ENCODE results near the gene COL20A1. TPM values are rescaled to one million over a fixed set of nuclear protein-coding genes. Genes with fewer than 3 reads are reported as not detected.
"Not testable (repeated sequence)": the region's sequence is repeated elsewhere in the genome, so short reads cannot be mapped to it uniquely, and the experiment has no call there.

The COL20A1 gene
- total and polyA plus RNA-seq, 3 experiments from 2014 or later: 0.04 TPM; not detected in 2

DNA sequence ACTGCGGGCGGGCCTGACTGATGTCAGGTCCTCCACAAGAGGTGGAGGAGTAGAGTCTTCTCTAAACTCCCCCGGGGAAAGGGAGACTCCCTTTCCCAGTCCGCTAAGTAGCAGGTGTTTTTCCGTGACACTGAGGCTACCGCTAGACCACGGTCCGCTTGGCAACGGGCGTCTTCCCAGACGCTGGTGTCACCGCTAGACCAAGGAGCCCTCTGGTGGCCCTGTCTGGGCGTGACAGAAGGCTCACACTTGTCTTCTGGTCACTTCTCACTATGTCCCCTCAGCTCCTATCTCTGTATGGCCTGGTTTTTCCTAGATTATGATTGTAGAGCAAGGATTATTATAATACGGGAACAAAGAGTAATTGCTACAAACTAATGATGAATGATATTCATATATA lies 41.6 kb upstream of the COL20A1 start:
- Mint-ChIP-seq H3K27ac (peak overlapping the region in 1 of 8 donors; percentile 14), H3K4me1 (peaks cover 5 to 16% (median 9%) of the 10 kb centered on the region in 3 donors), H3K27me3 (peaks cover 35 to 63% of the 10 kb centered on the region in 2 donors)
- DNase-seq; CTCF ChIA-PET; POLR2A ChIA-PET; H3K36me3 ChIP-seq (ENCODE audit: insufficient read depth, low read length); H3K27ac ChIP-seq (ENCODE audit: low read depth, low read length); H3K36me3 Mint-ChIP-seq; H3K4me3 Mint-ChIP-seq; H3K4me3 ChIP-seq (ENCODE audit: low read length); H3K9me3 ChIP-seq (ENCODE audit: low read length); H3K4me1 ChIP-seq (ENCODE audit: insufficient read depth, low read length); H3K9me3 Mint-ChIP-seq: not testable (repeated sequence)
- H3K27me3 ChIP-seq (ENCODE audit: insufficient read depth, low read length, poor library complexity, severe bottlenecking): peaks cover 28% of the 10 kb centered on the region

DNA sequence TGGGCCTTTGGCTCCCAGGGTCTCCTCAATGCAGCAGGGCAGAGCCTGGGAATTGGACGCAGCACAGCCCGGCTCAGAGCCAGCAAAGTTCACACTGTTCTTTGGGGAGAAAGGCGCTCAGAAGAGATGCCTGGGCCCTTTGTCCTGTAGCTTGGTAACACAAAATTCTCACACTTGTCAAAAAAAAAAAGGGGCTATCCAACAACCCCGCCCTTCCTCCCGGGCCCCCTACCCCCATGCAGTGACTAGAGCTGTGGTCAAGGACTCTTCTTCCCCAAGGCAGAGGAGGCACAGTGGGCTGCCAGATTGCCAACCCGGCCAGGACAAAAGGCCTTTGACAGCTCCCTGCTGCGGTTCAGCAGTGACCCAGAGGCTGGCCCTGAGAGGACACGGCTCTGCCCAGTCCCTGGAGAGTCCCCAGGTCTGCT lies 40.7 kb upstream of the COL20A1 start:
- H3K27me3 ChIP-seq (ENCODE audit: insufficient read depth, low read length, poor library complexity, severe bottlenecking): peaks cover 28% of the 10 kb centered on the region
- Mint-ChIP-seq H3K4me3 (no peak overlapping the region), H3K27ac (no peak overlapping the region), H3K27me3 (peaks cover 36 to 72% of the 10 kb centered on the region in 2 donors), H3K4me1 (peaks cover 5 to 12% (median 9%) of the 10 kb centered on the region in 3 donors), H3K9me3 (no peaks in the 10 kb centered on the region), H3K36me3 (peaks cover 0 to 3% (median 0%) of the 10 kb centered on the region in 3 donors)
- H3K4me1 ChIP-seq (ENCODE audit: insufficient read depth, low read length): no peaks in the 10 kb centered on the region
- H3K27ac ChIP-seq (ENCODE audit: low read depth, low read length): no peak overlapping the region
- no peak overlapping the region for H3K4me3 ChIP-seq (ENCODE audit: low read length)
- CTCF ChIA-PET: no interaction called here
- no peak for DNase-seq
- POLR2A ChIA-PET: no interaction called here
- no peaks in the 10 kb centered on the region for H3K9me3 ChIP-seq (ENCODE audit: low read length)
- no peaks in the 10 kb centered on the region for H3K36me3 ChIP-seq (ENCODE audit: insufficient read depth, low read length)

DNA sequence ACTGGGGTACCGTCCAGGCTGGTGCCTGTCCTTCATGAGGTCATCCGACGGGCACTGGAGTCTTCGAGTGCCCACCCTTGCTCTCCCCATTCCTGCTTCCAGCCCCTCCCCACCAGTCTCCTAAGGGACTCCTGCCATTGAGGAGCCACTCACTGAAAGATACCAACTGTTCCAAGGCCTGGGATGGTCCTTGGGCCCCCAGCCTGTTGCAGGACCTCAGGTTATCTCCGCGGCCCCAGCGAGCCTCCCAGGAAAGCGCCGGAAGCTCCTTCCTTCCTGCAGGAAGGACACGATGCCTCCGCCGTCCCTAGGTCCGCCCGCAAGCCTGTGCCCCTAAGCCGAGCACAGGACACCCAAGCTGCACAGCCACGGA lies 39.9 kb upstream of the COL20A1 start:
- Mint-ChIP-seq H3K36me3 (peaks cover 0 to 3% (median 0%) of the 10 kb centered on the region in 3 donors), H3K9me3 (no peaks in the 10 kb centered on the region), H3K4me3 (peak overlapping the region in 5 of 7 donors; percentile 28 to 58 (median 51)), H3K27ac (peak overlapping the region in 1 of 8 donors; percentile 59), H3K27me3 (peaks cover 38 to 77% of the 10 kb centered on the region in 2 donors), H3K4me1 (peaks cover 5 to 12% (median 9%) of the 10 kb centered on the region in 3 donors)
- H3K27ac ChIP-seq (ENCODE audit: low read depth, low read length): no peak overlapping the region
- no peaks in the 10 kb centered on the region for H3K36me3 ChIP-seq (ENCODE audit: insufficient read depth, low read length)
- no peaks in the 10 kb centered on the region for H3K4me1 ChIP-seq (ENCODE audit: insufficient read depth, low read length)
- CTCF ChIA-PET: no interaction called here
- no peak overlapping the region for H3K4me3 ChIP-seq (ENCODE audit: low read length)
- POLR2A ChIA-PET: no interaction called here
- DNase-seq: no peak
- H3K27me3 ChIP-seq (ENCODE audit: insufficient read depth, low read length, poor library complexity, severe bottlenecking): peaks cover 28% of the 10 kb centered on the region
- no peaks in the 10 kb centered on the region for H3K9me3 ChIP-seq (ENCODE audit: low read length)

DNA sequence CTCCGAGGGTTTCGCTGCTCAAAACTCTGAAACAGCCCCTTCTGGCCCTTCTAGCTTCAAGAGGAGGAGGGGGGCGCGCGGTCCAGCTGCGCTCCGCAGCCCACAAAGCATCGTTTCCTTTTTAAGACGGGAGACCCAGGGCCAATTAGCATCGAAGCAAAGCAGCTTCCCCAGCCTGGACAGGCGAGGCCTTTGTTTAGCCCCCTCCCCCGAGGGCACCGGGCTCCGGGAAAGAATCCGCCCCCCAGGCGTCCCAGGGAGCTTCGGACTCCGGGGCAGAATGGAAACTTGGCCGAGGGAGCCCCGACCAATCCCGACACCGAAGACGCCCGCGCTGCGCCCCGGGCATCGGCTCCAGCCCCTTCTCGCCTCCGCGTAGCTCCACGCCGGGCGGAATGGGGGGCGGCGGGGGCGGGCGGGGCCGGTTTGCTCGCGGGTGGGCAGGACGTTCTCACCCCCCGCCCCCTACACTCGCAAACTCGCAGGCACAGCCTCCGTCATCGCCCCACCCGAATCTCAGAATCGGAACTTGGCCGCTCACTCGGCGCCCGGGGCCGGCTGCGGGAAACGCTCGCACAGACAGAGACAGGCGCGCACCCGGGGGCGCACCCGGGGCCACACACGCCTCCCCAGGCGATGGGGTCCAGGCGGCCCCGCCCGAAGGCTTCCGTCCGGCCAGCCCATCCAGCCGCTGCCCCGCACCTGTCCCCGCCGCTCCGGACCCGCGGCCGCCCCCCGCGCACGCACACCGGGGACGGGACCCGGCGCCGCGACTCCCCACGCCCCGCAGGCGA lies 39.4 kb upstream of the COL20A1 start:
- Histone ChIP-seq H3K9me3 (ENCODE audit: low read length) (no peaks in the 10 kb centered on the region), H3K27ac (ENCODE audit: low read depth, low read length) (no peak overlapping the region), H3K4me3 (ENCODE audit: low read length) (no peak overlapping the region), H3K36me3 (ENCODE audit: insufficient read depth, low read length) (no peaks in the 10 kb centered on the region), H3K4me1 (ENCODE audit: insufficient read depth, low read length) (no peaks in the 10 kb centered on the region), H3K27me3 (ENCODE audit: insufficient read depth, low read length, poor library complexity, severe bottlenecking) (peaks cover 28% of the 10 kb centered on the region)
- Mint-ChIP-seq H3K27me3 (peaks cover 37 to 76% of the 10 kb centered on the region in 2 donors), H3K4me1 (peaks cover 5 to 12% (median 9%) of the 10 kb centered on the region in 3 donors), H3K4me3 (peak overlapping the region in 2 of 7 donors; percentile 20 to 32), H3K9me3 (no peaks in the 10 kb centered on the region), H3K36me3 (peaks cover 0 to 3% (median 0%) of the 10 kb centered on the region in 3 donors), H3K27ac (no peak overlapping the region)
- POLR2A ChIA-PET: no interaction called here
- no peak for DNase-seq
- CTCF ChIA-PET: interaction anchor here (2.5 kb wide), 1 partner anchor 31 kb away, joined by 6 read pairs; no protein-coding TSS in a partner anchor

DNA sequence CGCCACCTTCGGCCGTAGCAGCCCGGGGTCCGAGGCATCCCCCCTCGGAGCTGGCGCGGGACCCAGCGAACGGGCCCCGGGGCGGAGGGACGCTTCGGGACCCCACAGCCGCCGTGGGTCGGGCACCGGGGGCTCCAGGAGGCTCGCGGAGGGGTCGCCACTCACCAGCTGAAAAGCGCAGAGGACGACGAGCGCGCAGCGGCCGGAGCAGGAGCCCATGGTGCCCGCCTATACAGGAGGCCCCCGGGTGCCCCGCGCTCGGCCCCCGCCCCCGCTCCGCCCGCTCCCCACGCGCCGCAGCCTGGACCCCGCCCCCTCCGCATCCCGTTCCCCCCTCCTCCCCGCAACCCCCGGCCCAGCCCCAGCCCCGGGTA lies 38.8 kb upstream of the COL20A1 start, which contains the start of gene NKAIN4:
NKAIN4 (minus strand) TSS at position 232 of the 374 bp plus-strand sequence; CDS start at position 219, 13 bp downstream.
- Histone ChIP-seq H3K27ac (ENCODE audit: low read depth, low read length) (no peak within 1 kb of the TSS), H3K27me3 (ENCODE audit: insufficient read depth, low read length, poor library complexity, severe bottlenecking) (peaks cover 28% of the 10 kb centered on the region), H3K4me3 (ENCODE audit: low read length) (no peak within 1 kb of the TSS), H3K4me1 (ENCODE audit: insufficient read depth, low read length) (no peaks in the 10 kb centered on the region), H3K9me3 (ENCODE audit: low read length) (no peaks in the 10 kb centered on the region), H3K36me3 (ENCODE audit: insufficient read depth, low read length) (no peaks in the 10 kb centered on the region)
- H3K4me3 Mint-ChIP-seq: peak within 1 kb of the TSS in 4 of 7 donors; percentile 23 to 41 (median 36)
- no peak within 1 kb of the TSS for H3K27ac Mint-ChIP-seq
- H3K9me3 Mint-ChIP-seq: no peaks in the 10 kb centered on the region
- ChIA-PET POLR2A (no interaction called here), CTCF (interaction anchor here (2.5 kb wide), 1 partner anchor 31 kb away, joined by 6 read pairs; no protein-coding TSS in a partner anchor)
- H3K36me3 Mint-ChIP-seq: peaks cover 0 to 3% (median 0%) of the 10 kb centered on the region in 3 donors
- peaks cover 33 to 70% of the 10 kb centered on the region in 2 donors for H3K27me3 Mint-ChIP-seq
- DNase-seq: no peak
- peaks cover 5 to 12% (median 9%) of the 10 kb centered on the region in 3 donors for H3K4me1 Mint-ChIP-seq

DNA sequence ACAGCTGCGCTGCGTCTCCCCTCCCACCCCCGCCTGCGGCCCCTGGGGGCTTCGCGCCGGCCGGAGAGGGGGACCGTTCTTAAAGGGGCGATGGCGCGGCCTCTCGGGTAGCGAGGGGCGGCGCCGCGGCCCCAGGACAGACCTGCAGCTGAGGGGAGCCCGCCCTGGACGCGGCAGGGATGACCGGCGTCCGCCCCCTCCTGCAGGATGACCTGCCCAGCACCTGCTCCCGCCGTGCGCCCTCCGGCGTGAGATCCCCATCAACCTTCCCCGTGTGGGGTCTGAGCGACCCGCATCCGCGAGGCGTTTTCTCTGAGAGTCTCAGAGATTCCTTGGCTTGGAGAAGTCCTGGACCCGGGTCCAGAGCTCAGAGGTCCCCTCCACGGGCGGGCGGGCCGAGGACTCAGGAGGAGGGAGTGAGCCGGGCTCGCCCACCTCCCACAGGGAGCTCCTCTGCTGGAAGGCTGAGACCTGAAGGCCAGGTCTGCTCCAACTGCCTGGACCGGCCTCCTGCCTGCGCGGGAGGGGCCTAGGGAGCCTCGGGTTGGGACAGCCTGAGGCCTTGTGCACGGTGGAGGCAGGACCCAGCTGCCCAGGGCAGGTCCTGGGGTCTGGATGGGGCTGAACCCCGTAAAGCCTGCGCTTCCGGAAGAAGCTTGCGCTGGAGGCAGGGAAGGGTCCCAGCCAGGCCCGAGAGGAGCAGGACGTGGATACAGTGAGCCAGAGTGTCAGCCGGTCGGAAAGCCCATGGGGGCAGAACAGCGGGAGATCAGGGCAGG lies 38.2 kb upstream of the COL20A1 start:
- DNase-seq: no peak
- H3K27ac ChIP-seq (ENCODE audit: low read depth, low read length): no peak overlapping the region

DNA sequence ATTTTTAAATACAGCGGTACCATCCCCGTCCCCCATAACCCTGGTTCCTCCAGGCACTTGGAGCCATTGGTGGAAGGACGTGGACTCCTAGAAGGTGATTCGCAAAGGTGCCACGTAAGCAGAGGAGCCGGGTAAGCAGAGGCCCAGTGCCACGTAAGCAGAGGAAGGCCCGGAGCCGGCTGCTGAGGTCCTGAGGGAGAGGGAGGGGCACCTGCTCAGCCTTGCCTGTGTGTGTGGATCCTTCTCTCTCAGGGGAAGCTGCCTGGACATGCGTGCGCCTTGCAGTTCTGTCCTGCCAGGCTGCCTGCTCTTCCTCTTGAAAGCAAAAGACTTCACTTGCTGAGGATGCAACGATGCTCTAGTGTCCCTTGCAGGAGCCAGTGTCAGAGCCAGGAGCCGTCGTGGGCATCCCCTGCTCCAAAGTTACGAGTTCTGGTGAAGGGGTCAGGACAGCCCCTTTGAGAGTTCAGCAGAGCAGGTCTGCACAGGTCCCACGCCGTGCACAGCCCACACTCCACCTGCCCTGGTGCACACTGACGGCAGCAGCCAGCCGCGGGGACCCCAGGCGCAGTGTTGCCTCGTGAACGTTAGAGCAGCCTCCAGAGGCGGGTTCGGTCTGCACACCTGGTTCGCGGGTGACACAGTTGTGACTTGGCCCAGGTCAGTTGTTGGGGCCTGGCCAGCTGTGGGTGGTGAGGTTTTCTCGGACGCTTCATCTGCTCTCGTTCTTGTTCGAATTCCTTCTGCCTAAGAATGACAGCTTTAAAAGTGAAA lies 36.9 kb upstream of the COL20A1 start:
- no peaks in the 10 kb centered on the region for H3K9me3 ChIP-seq (ENCODE audit: low read length)
- Mint-ChIP-seq H3K4me1 (peaks cover 5 to 12% (median 9%) of the 10 kb centered on the region in 3 donors), H3K27me3 (peaks cover 33 to 54% of the 10 kb centered on the region in 2 donors), H3K27ac (peak overlapping the region in 1 of 8 donors; percentile 56), H3K9me3 (no peaks in the 10 kb centered on the region), H3K4me3 (no peak overlapping the region), H3K36me3 (peaks cover 0 to 3% (median 0%) of the 10 kb centered on the region in 3 donors)
- POLR2A ChIA-PET: no interaction called here
- H3K4me1 ChIP-seq (ENCODE audit: insufficient read depth, low read length): no peaks in the 10 kb centered on the region
- no peak for DNase-seq
- H3K4me3 ChIP-seq (ENCODE audit: low read length): no peak overlapping the region
- H3K27ac ChIP-seq (ENCODE audit: low read depth, low read length): no peak overlapping the region
- CTCF ChIA-PET: interaction anchor here (2.5 kb wide), 1 partner anchor 33 kb away, joined by 6 read pairs; no protein-coding TSS in a partner anchor
- H3K36me3 ChIP-seq (ENCODE audit: insufficient read depth, low read length): no peaks in the 10 kb centered on the region
- H3K27me3 ChIP-seq (ENCODE audit: insufficient read depth, low read length, poor library complexity, severe bottlenecking): peaks cover 25% of the 10 kb centered on the region

More for the DNA sequence above, 38.2 kb upstream of the COL20A1 start:
- CTCF ChIA-PET: interaction anchor here (2.5 kb wide), 1 partner anchor 32 kb away, joined by 6 read pairs; no protein-coding TSS in a partner anchor
- H3K9me3 Mint-ChIP-seq: no peaks in the 10 kb centered on the region
- H3K9me3 ChIP-seq (ENCODE audit: low read length): no peaks in the 10 kb centered on the region
- H3K4me1 Mint-ChIP-seq: peaks cover 5 to 12% (median 9%) of the 10 kb centered on the region in 3 donors
- H3K4me1 ChIP-seq (ENCODE audit: insufficient read depth, low read length): no peaks in the 10 kb centered on the region
- no peak overlapping the region for H3K27ac Mint-ChIP-seq
- H3K4me3 Mint-ChIP-seq: peak overlapping the region in 3 of 7 donors; percentile 23 to 41 (median 39)
- H3K36me3 ChIP-seq (ENCODE audit: insufficient read depth, low read length): no peaks in the 10 kb centered on the region
- peaks cover 33 to 64% of the 10 kb centered on the region in 2 donors for H3K27me3 Mint-ChIP-seq
- peaks cover 25% of the 10 kb centered on the region for H3K27me3 ChIP-seq (ENCODE audit: insufficient read depth, low read length, poor library complexity, severe bottlenecking)
- peaks cover 0 to 3% (median 0%) of the 10 kb centered on the region in 3 donors for H3K36me3 Mint-ChIP-seq
- H3K4me3 ChIP-seq (ENCODE audit: low read length): no peak overlapping the region
- POLR2A ChIA-PET: no interaction called here

Measured in CD8-positive, alpha-beta memory T cell (primary cell).